GM18519 (cell line): ENCODE results near the gene ZBTB39.
"Not testable (repeated sequence)": the region's sequence is repeated elsewhere in the genome, so short reads cannot be mapped to it uniquely, and the experiment has no call there.

Source experiments
- ATAC-seq: cut with Tn5 transposase; IDR thresholded peaks from one replicate; pipeline ENCODE4 v1.9.1; 2021; ENCODE audit warnings: mild to moderate bottlenecking, moderate library complexity; ENCODE audit not compliant: unreplicated experiment, low FRiP score

ZBTB39 gene

GRCh38 chr12:57033431-57033830 is 27.1 kb upstream of the ZBTB39 start:
- ATAC-seq, result no peak

- no peak for ATAC-seq
These were observed 25.4 kb upstream of the ZBTB39 start for GRCh38 chr12:57031789-57032188.

- no peak for ATAC-seq
These were observed 24.9 kb upstream of the ZBTB39 start for GRCh38 chr12:57031138-57031725.

DNA sequence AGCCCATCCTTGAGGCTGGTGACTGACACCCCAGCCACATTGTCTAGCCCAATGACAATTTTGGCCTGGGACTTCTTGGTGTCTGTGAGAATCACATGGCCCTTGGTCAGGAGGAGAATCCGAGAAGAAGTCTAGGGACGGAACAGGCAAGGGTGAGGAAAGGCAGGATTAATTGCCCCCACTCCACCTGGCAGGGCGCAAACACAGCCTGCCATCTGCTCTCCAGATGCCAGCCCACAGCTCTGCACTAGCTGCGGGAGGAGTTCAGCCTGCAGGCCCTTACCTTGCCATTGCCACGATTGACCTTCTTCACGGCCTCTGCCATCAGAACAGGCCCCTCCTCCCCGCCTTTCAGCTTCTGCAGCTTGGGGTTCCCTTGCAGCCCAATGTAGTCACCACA is 23.1 kb upstream of the ZBTB39 start:
- ATAC-seq, result no peak

DNA sequence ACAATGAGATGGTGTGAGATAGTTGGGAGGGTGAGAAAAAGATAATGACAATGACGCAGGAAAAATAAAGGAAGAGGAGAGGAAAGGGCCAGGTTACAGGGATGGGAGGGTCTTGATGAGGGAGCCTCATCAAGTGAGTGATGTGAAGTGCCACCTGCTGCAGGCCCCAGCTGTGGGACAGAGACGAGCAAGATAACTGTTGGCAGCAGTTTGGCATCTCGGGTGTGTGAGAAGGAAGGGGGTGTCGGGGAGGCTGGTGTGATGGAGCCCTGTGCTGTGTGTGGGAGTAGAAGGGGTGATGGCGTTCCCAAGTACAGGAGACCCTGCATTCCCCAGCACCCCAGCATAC is 21.4 kb upstream of the ZBTB39 start:
- no peak for ATAC-seq

DNA sequence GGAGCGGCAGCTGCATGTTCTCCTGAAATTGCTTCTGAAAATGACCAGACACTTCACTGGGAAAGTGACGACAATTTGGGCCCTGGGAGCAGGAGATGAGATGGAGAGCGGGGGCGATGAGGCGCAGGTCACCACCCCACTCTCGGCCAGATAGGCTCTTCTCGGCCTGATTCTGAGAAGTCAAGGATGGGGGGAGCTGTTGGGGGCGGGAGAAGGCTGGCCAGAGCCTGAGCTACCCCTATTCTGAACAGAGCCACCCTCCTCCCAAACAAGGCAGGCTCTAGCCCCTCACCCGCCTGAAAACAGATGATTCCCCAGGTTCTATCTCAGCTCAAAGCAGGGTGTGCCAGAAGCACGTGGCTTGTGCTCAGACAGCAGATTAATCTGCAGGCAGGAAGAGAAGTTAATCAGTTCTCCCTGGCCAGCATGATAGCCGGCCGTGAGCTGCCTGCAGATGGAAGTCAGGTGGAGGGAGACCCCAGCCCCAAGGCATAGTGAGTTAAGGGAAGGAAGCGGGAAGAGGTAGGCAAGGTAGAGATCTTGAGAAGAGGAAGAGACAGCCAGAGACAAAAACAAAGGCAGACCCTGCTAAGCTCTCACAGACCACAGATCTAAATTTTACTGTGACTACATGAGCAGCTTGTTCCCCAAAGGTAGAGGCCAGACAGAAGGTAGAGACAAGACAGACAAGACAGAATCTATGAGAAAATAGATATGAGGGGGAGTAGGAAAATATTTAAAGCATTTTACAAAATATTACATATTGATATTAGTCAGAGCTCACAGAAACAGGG is 20.9 kb upstream of the ZBTB39 start:
- ATAC-seq, result no peak

DNA sequence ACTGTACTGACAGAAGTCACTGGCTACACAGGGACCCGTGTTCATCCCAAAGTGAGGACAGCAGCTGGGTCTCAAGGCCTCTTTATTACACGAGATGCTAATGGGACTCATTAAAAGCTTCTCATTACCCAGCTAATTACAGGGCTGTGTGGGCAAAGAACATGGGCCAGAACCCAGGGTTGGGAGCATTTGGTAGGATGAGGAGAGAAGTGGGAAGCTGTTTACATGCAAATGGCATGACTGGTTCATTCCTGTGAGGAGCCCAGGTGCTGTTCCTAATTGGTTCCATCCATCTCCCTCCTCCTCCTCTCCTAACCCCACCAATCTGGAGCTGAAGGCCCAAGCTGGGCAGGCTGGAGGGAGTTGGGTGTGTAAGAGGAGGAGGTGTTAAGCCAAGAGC is 18.9 kb upstream of the ZBTB39 start:
- ATAC-seq, result no peak

DNA sequence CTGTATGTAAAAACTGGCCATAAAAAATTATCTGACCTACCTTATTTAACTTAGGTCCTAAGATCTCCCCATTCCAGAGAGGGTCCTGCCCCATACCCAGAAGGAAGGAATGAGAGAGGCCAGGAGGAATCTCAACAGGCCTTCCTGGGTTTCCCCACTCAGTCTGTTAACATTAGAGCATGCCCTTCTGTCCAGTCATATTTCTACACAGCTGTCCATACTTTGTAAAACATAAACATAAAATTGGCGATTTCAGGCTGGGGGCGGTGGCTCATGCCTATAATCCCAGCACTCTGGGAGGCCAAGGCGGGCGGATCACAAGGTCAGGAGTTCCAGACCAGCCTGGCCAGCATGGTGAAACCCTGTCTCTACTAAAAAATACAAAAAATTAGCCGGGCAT is 16.0 kb upstream of the ZBTB39 start:
- ATAC-seq, result not testable (repeated sequence)

- ATAC-seq, result no peak
These were observed 13.8 kb upstream of the ZBTB39 start for GRCh38 chr12:57019983-57020719.

- no peak for ATAC-seq
These were observed 12.6 kb upstream of the ZBTB39 start for GRCh38 chr12:57018906-57019305.

DNA sequence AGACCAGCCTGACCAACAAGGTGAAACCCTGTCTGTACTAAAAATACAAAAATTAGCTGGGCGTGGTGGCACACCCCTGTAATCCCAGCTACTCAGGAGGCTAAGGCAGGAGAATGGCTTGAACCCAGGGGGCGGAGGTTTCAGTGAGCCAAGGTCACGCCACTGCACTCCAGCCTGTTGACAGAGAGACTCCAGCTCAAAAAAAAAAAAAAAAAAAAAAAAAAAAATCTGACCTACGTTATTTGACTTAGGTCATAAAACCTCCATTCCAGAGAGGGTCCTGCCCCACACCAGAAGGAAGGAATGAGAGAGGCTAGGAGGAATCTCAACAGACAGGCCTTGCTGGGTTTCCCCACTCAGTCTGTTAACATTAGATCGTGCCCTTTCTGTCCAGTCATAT is 12.0 kb upstream of the ZBTB39 start:
- ATAC-seq, result not testable (repeated sequence)

- no peak for ATAC-seq
These were observed 10.0 kb upstream of the ZBTB39 start, which contains the start of gene TAC3 for GRCh38 chr12:57016348-57016747. TAC3 (minus strand) TSS chr12:57016529; CDS start chr12:57015797, 732 bp downstream.

- ATAC-seq, result peak; percentile 44
These were observed 6.5 kb upstream of the ZBTB39 start for GRCh38 chr12:57012600-57013465.

DNA sequence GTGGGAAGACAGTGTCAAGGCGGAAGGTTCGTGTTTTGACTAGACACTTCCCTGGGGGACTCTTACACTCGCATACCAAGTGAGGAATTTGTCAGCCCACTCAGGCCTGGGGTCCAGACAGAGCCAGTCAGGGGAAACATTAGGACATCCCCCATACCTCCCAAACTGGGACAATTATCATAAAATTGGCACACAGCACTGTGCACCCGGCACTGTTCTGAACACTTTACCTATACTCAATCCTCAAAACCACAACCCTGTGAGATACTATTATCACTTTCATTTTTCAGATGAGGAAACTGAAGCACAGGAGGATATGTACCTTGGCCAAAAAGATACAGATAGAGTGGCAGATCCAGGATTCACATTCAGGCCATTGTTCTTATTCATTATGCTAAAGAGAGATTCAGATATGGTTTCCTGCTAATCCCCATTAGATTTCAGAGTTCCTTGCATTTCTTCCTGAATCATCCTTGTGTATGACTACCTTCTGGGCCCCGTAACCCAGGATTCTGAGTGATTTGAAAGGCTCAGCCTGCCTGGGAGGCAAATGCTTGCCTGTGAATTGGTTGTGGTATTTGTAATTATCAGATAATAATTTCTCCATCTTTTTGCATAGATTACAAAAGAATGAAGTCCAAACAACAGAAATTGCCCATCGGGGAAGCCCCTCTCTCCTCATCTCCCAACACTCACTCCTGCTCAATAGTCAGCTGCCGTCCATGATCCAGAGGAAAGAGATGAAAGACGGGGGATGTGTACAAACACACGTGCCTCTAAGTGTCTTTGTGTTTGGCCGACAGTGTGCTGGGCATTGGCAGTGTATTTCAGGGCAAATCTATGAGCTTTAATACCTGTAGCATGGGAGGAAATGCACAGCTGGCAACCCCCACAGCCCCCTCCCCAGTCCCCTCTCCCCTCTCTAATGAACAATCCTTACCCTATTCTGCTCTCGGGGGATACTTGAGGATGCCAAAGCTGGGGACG is 5.4 kb upstream of the ZBTB39 start:
- ATAC-seq, result peak; percentile 63

DNA sequence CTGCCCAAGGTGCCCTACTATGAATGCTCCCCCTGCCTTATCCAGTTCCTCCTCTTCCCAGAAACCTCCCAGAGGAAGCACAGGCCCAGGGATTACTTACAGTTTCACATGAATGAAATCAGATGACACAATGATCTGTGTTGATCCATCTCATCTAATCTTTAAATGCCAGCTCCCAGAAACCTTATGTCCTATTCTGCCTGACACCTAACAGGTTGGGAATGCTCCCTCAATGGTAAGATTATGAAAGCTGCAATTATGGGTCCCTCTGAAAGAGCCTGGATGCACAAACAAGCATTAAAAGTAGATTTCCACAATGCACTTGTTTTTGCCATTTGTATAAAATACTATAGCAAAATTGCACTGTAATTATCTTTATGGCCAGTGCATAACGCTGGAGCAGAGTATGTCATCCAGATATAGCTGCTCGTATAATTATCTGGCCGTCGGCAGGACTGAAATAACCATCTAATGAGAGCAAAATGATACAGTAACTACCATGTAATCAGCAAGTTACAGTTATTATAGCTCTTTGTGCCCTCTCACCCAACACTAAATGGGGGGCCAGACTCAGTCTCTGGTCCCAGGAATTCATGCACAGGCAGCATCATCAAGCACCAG is 4.4 kb upstream of the ZBTB39 start:
- ATAC-seq, result no peak

DNA sequence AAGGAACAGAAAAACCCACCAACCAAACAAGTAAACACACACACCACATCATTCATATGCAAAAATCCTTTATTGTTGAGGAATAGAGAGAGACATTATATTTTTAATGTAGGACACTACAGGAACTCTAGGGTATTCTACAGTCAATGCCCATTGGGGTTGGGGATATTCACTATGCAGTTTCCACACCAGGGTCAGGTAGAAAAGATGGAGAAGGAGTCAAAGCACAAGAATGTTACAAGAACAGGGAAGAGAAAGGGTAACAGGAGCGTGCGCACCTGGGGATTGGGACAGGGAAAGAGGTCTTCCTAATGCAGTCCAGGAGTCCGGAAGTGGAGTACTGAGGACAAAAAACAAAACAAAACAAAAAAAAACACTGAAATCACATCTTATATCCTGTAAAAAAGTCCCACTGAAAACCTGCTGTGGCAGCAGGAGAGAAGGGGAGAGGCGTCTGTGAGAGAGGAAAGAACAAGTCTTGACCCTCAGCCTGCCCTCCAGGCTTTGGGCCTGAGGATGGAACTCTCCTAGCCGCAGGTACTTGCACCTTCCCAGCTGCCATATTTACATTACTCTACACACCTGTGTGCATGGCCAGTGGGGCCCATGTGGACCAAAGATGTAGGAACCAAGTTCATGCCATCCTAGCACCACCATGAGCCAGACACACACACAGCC is 3.7 kb upstream of the ZBTB39 start:
- no peak for ATAC-seq

DNA sequence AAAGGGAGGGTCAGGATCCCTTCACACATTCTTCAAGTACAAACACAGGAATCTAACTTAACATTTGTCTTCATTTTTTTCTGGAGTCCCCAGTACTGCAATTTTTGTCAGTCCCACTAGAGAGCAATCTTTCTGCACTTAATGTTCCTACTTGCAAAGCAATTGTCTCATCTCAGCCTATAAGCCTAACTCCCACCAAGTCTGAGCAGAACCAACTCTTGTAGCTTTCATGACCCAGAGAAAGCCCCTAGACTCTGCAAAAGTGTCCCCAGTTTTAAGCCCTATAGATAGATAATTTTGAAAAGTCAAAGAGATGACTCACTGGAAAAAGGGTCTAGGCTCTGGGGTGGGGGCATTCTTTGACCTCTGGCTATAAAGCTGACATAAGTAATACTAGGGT is 1.8 kb upstream of the ZBTB39 start:
- ATAC-seq, result no peak

- ATAC-seq, result no peak
These were observed 596 bp upstream of the ZBTB39 start for GRCh38 chr12:57006809-57007475.
